K562 treated with DMSO at 1 percent for 24 hours (cell line): ENCODE measurements around the gene CLRN3. TPM values are rescaled to one million over a fixed set of nuclear protein-coding genes. Genes with fewer than 3 reads are reported as not detected.

ENCODE experiments used
- total RNA-seq: library from RNA; unstranded; fragments of 300-600 nt; gene quantifications from 2 replicates; pipeline ENCODE4 v1.2.3, GENCODE V29; 2022; ENCODE audit warnings: low read depth; ENCODE audit not compliant: insufficient read depth

CLRN3 gene
- not detected in 2 replicates for total RNA-seq

GRCh38 chr10:127892743-127893142 lies at the start of gene CLRN3:
Gene CLRN3, minus strand, starts transcription at chr10:127892941. Its CDS starts 157 bp downstream, at chr10:127892784.

DNA sequence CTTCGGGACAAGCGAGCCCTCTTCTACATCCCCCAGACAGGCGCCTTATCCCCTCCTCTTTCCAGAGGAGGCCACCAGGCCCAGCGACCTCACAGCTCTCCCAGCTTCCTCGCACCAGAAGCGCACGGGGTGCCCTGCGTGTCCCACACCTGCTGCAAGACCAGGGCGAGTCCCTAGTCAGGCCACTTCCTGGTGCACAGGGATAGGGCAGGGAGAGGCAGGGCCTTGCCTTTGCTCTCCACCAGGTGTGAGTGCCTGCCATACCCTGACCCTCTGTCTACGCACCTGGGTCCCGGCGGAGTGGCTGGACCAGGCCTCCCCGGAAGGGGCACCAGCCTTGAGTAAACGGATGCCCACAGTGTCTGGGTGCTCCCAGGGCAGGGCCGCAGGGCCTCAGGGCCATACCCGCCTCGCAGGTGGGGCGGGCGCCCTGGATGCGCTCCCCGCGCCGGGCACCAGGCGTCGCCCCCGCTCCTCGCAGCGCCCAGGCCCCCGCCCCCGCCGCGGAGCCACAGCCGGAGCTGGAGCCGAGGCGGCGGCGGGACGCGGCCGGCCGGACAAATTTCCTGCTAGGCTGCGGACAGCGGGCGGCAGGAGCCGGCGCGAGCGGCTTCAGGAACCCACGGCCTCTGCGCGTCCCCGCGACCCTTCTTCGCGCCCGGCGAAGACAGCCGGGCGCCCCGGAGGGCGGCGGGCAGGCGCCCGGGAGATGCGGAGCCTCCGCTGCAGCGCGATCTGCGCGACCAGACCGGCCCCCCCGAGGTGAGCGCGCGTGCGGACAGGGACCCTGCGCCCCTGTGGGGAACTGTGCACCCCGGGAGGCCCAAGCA lies 14.0 kb upstream of the CLRN3 start, which contains the start of gene PTPRE:
Gene PTPRE, plus strand, starts transcription at position 556 of the 830 bp plus-strand sequence. CDS start 133,779 bp downstream, outside the sequence.

Other genes starting within 250 kb of the CLRN3 start
- gene FOXI2, start 155.8 kb downstream of the CLRN3 start, total RNA-seq, result not detected in 2 replicates
- not detected in 2 replicates for gene PTPRE, start 14.2 kb upstream of the CLRN3 start, total RNA-seq
- 32.1 and 33.4 TPM in 2 replicates for gene MKI67, start 233.5 kb upstream of the CLRN3 start, total RNA-seq